NCI-H2227 (cell line): Measurements from ENCODE around the gene MEGF6.

ENCODE experiments used
- DNase-seq: peaks from one replicate; lab custom pipeline; 2025; ENCODE audit not compliant: unreplicated experiment; lab: John Stamatoyannopoulos, UW

MEGF6 gene

GRCh38 chr1:3461238-3461933 lies 149.9 kb downstream of the MEGF6 start:
- DNase-seq: no peak

GRCh38 chr1:3460672-3461131 lies 150.6 kb downstream of the MEGF6 start:
- no peak for DNase-seq

GRCh38 chr1:3459940-3460671 lies 151.2 kb downstream of the MEGF6 start:
- no peak for DNase-seq

- no peak for DNase-seq
Measured at GRCh38 chr1:3459051-3459908, 152.0 kb downstream of the MEGF6 start.

GRCh38 chr1:3457910-3458883 lies 153.1 kb downstream of the MEGF6 start:
- no peak for DNase-seq

GRCh38 chr1:3456964-3457909 lies 154.1 kb downstream of the MEGF6 start:
- no peak for DNase-seq

GRCh38 chr1:3456449-3456963 lies 154.8 kb downstream of the MEGF6 start:
- no peak for DNase-seq

- DNase-seq: no peak
Measured at GRCh38 chr1:3455670-3456448, 155.4 kb downstream of the MEGF6 start.

- peak; percentile 70 for DNase-seq
Measured at GRCh38 chr1:3454811-3455618, 156.3 kb downstream of the MEGF6 start.

- DNase-seq: peak; percentile 87
Measured at GRCh38 chr1:3453891-3454810, 157.2 kb downstream of the MEGF6 start, which contains the start of gene ARHGEF16. ARHGEF16 (plus strand) TSS chr1:3454665; CDS start chr1:3463085, 8,420 bp downstream.

GRCh38 chr1:3453203-3453761 lies 158.0 kb downstream of the MEGF6 start:
- peak; percentile 82 for DNase-seq

GRCh38 chr1:3452866-3453175 lies 158.5 kb downstream of the MEGF6 start:
- no peak for DNase-seq

- no peak for DNase-seq
Measured at GRCh38 chr1:3451994-3452865, 159.1 kb downstream of the MEGF6 start.

GRCh38 chr1:3450983-3451382 lies 160.3 kb downstream of the MEGF6 start:
- DNase-seq: no peak

- no peak for DNase-seq
Measured at GRCh38 chr1:3450202-3450863, 161.0 kb downstream of the MEGF6 start.
